HepG2 (cell line): Measurements from ENCODE around the gene PRODH.
"Not testable (repeated sequence)": the region's sequence is repeated elsewhere in the genome, so short reads cannot be mapped to it uniquely, and the experiment has no call there.

Source experiments
- CBX2 ChIP-seq, 2 experiments: fragments of 200-600 bp in 1 of 2; sonication (generic); formaldehyde crosslinking in 1 of 2; IDR thresholded peaks; 2 replicates each; pipeline versions ENCODE4 v1.7.0 to v1.8.1; 2018 to 2022; ENCODE audit warnings: low read depth in 2 of 2, low read length in 1 of 2, mild to moderate bottlenecking in 1 of 2, missing genetic modification reagents in 1 of 2
- CTCF ChIP-seq: sonication (generic); formaldehyde crosslinking; IDR thresholded peaks from 2 replicates; pipeline ENCODE4 v1.5.0; 2020; ENCODE audit warnings: mild to moderate bottlenecking, missing genetic modification reagents, moderate library complexity
- EP300 ChIP-seq, 3 experiments: sonication (generic) in 1 of 3; formaldehyde crosslinking in 1 of 3; IDR thresholded peaks; 2 replicates each; pipeline versions ENCODE4 v1.5.1 to v1.6.1; 2011 to 2020; ENCODE audit warnings: low read depth in 2 of 3, low read length in 2 of 3, borderline replicate concordance in 1 of 3, improper control_type of control experiment in 1 of 3, mild to moderate bottlenecking in 1 of 3, missing genetic modification reagents in 1 of 3, moderate library complexity in 1 of 3
- HDAC1 ChIP-seq: sonication (generic); formaldehyde crosslinking; IDR thresholded peaks from 2 replicates; pipeline ENCODE4 v1.5.1; 2020; ENCODE audit warnings: mild to moderate bottlenecking, missing genetic modification reagents
- HMG20B ChIP-seq: conservative IDR thresholded peaks from 2 replicates; pipeline ENCODE4 v1.6.1; 2016; ENCODE audit warnings: missing genetic modification reagents, missing compliant biosample characterization
- KLF6 ChIP-seq: IDR thresholded peaks from 2 replicates; pipeline ENCODE4 v1.8.0; 2016; ENCODE audit warnings: missing biosample characterization, missing genetic modification reagents
- MXI1 ChIP-seq: IDR thresholded peaks from 3 replicates; pipeline ENCODE4 v1.6.1; 2012; ENCODE audit warnings: low read depth, low read length, inconsistent platforms, borderline replicate concordance
- POLR2AphosphoS5 ChIP-seq: IDR thresholded peaks from 2 replicates; pipeline ENCODE4 v1.6.1; 2012; ENCODE audit warnings: low read depth, low read length
- TFAP4 ChIP-seq: sonication (generic); IDR thresholded peaks from 2 replicates; pipeline ENCODE4 v1.6.1; 2016; ENCODE audit warnings: low read depth, borderline replicate concordance
- YEATS2 ChIP-seq: sonication (generic); formaldehyde crosslinking; IDR thresholded peaks from 2 replicates; pipeline ENCODE4 v1.4.0; 2020; ENCODE audit warnings: missing genetic modification reagents, borderline replicate concordance
- ZKSCAN5 ChIP-seq: sonication (generic); formaldehyde crosslinking; IDR thresholded peaks from 2 replicates; pipeline ENCODE4 v1.5.1; 2020; ENCODE audit warnings: mild to moderate bottlenecking, missing genetic modification reagents

- not testable (repeated sequence) for TF ChIP-seq ZKSCAN5 (CRISPR knock-in tag); TFAP4; MXI1; EP300 (IDR thresholded peaks at IDR 0.05; ENCODE audit: low read depth in 2 of 2, low read length in 2 of 2); EP300 (CRISPR knock-in tag; IDR thresholded peaks at IDR 0.05; ENCODE audit: borderline replicate concordance); CBX2 (IDR thresholded peaks at IDR 0.05; ENCODE audit: low read depth, low read length); CBX2 (CRISPR knock-in tag; IDR thresholded peaks at IDR 0.05; ENCODE audit: low read depth); HMG20B (CRISPR knock-in tag); YEATS2 (CRISPR knock-in tag); POLR2AphosphoS5; KLF6 (CRISPR knock-in tag); CTCF (CRISPR knock-in tag); HDAC1 (CRISPR knock-in tag)
Observed at GRCh38 chr22:18947105-18947504, 11.0 kb upstream of the PRODH start.
